Muscle of leg (tissue), 11 donors: ENCODE data around the gene ZBTB20. TPM values are rescaled to one million over a fixed set of nuclear protein-coding genes. Genes with fewer than 3 reads are reported as not detected.

Source experiments
- DNase-seq: peaks from one replicate; pipeline ENCODE4 v3.0.0; 2013
- H3K27ac ChIP-seq: one replicate; pipeline ENCODE4 v1.5.1; 2013; ENCODE audit warnings: mild to moderate bottlenecking, low read length, control low read depth
- H3K27me3 ChIP-seq: one replicate; pipeline ENCODE4 v1.6.1; 2013; ENCODE audit warnings: low read length; ENCODE audit not compliant: control insufficient read depth, insufficient read depth
- H3K36me3 ChIP-seq: one replicate; pipeline ENCODE4 v1.6.1; 2013; ENCODE audit warnings: low read length; ENCODE audit not compliant: control insufficient read depth, insufficient read depth
- H3K4me1 ChIP-seq: one replicate; pipeline ENCODE4 v1.6.1; 2013; ENCODE audit warnings: low read length; ENCODE audit not compliant: control insufficient read depth, insufficient read depth
- H3K4me3 ChIP-seq: one replicate; pipeline ENCODE4 v1.5.1; 2013; ENCODE audit warnings: low read length, control low read depth
- H3K9me3 ChIP-seq: replicated peaks from 2 replicates; pipeline ENCODE4 v1.6.1; 2013; ENCODE audit warnings: low read depth, low read length; ENCODE audit not compliant: control insufficient read depth
- WGBS: methylation state at CpG from one replicate; pipeline ENCODE4 v1.1.5; 2013; ENCODE audit warnings: missing lambda C conversion rate; ENCODE audit not compliant: insufficient coverage; 5-methylcytosine and 5-hydroxymethylcytosine counted together
- polyA plus RNA-seq, 8 donors: library from polyadenylated mRNA; unstranded; fragments of 120-200 nt; gene quantifications; one replicate each; pipeline versions ENCODE4 v1.2.1 to v1.2.3, GENCODE V29; 2013; ENCODE audit warnings: inconsistent platforms in 1 of 8, low replicate concordance in 1 of 8; ENCODE audit not compliant: insufficient read length in 8 of 8, insufficient read depth in 1 of 8
- total RNA-seq: library from RNA; stranded (reverse); fragments of 120-200 nt; gene quantifications from one replicate; pipeline ENCODE4 v1.2.4, GENCODE V29; 2013

Gene ZBTB20
- total and polyA plus RNA-seq, 9 donors = 1.0 to 16.6 (median 2.8) TPM

DNA sequence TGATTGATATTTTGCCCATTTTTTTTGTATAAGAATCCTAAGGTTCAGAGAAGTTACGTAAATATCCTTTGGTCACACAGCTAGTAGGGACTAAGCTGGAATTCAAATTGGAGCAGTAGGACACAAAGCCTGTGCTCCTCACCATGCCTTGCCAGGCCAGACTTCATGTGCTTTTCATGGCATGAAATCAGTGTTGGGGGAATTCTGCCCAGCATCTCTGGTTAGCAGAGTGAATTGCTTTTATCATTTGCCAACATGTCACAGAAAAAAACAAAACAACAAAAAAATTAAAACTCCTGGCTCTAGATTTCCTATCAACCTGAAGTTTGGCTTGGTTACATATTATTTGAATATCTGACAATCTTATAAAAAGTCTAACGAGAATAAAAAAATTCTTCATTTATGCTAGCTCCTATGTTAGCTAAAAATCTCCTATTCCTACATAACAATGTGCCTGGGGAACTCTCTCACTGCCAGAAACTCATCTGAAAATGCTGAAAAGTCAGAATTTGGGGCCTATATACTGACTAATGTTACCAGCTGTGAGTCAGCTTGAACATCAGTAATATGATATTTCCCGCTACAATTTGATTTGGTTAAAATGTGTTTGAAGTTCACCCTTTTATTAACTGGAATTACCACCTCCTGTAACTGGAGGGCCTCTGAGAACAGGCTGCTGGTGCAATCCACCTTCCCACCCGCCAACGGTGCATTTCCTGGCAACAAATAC lies 711.5 kb downstream of the ZBTB20 start:
- peak; percentile 70 for DNase-seq
- Histone ChIP-seq H3K27ac (no peak overlapping the region), H3K4me1 (peaks cover 8% of the 10 kb centered on the region), H3K4me3 (no peak overlapping the region), H3K36me3 (no peaks in the 10 kb centered on the region), H3K9me3 (no peaks in the 10 kb centered on the region), H3K27me3 (no peaks in the 10 kb centered on the region)
- no CpG with 5 or more reads among the region's 5 CpGs for WGBS

DNA sequence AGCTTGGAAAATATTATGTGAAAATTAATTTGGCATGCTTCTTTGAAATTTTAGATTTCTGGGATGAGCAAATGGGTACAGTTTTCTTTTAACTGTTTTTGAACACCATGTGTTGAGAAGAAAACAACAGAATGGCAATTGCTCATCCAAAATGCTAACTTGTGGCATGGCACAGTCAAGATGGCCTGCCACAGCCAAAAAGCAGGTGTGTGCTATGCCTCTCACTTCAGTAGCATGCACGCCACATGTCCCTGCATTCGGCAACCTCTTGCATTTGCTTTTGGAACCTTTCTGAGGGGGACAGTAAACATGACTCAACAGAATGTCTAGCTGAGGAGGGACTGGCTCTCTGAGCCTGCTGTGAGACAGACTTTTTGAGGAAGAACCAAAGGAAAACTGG lies 714.8 kb downstream of the ZBTB20 start:
- Histone ChIP-seq H3K36me3 (no peaks in the 10 kb centered on the region), H3K27ac (no peak overlapping the region), H3K27me3 (no peaks in the 10 kb centered on the region), H3K4me3 (no peak overlapping the region), H3K9me3 (no peaks in the 10 kb centered on the region), H3K4me1 (peaks cover 7% of the 10 kb centered on the region)
- 100% methylated on average over 2 of the region's 2 CpGs for WGBS
- no peak for DNase-seq

DNA sequence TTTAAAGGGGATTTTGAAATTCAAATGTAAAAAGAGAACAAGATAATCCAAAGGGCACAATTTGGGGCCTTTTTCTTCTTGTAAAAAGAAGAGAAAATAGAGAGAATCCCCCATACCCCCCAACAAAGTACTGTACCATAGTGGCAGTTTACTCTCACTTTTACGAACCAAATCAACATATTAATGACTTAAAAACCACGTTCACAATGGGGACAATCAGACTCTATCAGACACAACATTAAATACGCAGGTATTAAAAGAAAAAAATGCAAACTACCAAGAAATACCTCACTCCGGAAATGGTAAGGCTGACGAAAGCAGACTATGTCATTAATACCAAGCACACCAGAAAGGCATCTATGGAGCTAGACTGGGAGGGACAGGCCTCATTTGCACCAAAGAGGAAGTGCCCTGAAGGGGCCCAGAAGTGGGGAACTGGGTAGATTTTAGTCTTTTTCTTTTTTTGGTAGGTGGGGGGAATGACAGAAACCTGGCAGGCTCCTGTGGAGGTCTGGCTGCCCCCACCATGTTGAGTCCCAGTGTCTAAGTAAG lies 719.0 kb downstream of the ZBTB20 start:
- Histone ChIP-seq H3K36me3 (no peaks in the 10 kb centered on the region), H3K9me3 (no peaks in the 10 kb centered on the region), H3K4me3 (no peak overlapping the region), H3K27me3 (no peaks in the 10 kb centered on the region), H3K27ac (no peak overlapping the region), H3K4me1 (peaks cover 2% of the 10 kb centered on the region)
- no peak for DNase-seq
- WGBS = no CpG with 5 or more reads among the region's 5 CpGs

DNA sequence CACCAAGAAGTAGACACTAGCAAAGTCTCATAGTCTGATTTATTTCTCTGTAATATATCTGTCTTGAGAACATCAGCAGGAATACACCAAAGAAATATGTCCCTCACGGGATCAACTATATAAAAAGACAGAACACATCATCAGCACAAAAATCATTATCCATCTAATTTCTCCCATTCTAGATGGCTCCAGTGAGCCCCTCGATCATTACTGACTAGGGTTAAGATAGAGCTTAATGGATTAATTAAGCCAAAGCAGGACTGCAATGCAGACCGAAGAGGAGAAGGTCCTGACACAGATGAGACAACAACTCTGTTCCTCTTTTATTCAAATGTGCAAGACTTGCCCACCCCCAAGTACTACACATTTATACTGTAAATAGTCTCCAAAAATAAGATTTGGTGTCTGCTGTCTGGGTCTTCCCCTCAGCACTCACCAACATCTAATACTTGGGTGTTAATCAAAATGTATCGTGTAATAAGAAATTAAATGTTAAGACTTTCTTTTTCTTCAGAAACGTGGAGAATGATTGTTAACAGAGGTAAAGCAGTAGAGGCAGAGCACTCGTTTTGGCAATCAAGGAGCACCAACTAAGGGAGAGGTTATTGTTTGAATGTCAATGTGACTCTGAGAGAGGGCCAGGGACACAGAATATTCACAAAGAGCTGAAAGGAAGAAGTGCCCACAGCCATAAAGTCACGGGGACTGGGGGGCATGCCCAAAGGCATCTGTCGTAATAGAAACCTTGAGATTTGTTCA lies 719.6 kb downstream of the ZBTB20 start:
- Histone ChIP-seq H3K36me3 (no peaks in the 10 kb centered on the region), H3K27me3 (no peaks in the 10 kb centered on the region), H3K27ac (no peak overlapping the region), H3K4me3 (no peak overlapping the region), H3K4me1 (peaks cover 2% of the 10 kb centered on the region), H3K9me3 (no peaks in the 10 kb centered on the region)
- 50% methylated on average over 2 of the region's 8 CpGs for WGBS
- DNase-seq = no peak

DNA sequence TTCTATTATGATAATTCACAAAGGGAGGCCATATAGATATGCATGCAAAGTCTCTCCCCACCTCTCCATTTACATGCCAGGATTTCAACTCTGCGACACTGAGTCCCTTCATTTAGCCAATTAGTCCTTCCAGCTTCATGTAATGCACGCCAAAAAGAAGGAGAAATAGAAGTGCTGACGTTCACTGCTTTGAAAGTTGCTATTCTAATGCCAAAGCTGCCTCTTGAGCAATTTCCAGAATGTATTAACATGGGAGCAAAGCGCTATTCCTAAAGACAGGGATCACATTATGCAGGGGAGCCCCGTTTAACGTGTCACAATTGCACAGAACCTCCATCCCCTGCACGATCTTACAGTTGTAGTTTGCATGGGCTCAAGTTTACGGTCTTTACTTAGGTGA lies 722.8 kb downstream of the ZBTB20 start:
- H3K36me3 ChIP-seq = no peaks in the 10 kb centered on the region
- H3K9me3 ChIP-seq = no peaks in the 10 kb centered on the region
- no peak overlapping the region for H3K27ac ChIP-seq
- no peaks in the 10 kb centered on the region for H3K4me1 ChIP-seq
- 75% methylated on average over 1 of the region's 8 CpGs for WGBS
- no peak for DNase-seq
- no peak overlapping the region for H3K4me3 ChIP-seq
- no peaks in the 10 kb centered on the region for H3K27me3 ChIP-seq

DNA sequence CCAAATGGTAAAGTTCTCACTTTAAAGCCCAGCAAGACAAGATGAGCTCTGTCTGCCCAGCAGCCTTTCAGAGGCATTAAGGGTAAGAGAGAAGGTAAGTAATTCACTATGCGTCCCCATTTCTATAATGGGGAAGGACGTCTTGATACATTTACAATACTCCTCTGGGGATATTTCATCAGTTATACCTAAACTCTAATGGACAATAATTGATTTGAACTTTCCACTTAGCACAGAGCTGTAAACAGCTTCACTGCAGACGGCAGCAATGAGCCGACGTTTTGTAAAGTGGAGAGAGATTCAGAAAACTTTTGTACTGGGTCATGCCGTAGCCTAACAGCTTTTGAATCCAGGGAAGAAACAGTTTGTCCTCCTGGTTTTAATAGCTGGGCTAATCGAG lies 725.9 kb downstream of the ZBTB20 start:
- Histone ChIP-seq H3K9me3 (no peaks in the 10 kb centered on the region), H3K4me1 (no peaks in the 10 kb centered on the region), H3K4me3 (no peak overlapping the region), H3K27me3 (no peaks in the 10 kb centered on the region), H3K27ac (no peak overlapping the region), H3K36me3 (no peaks in the 10 kb centered on the region)
- DNase-seq = no peak
- 25% methylated on average over 4 of the region's 7 CpGs for WGBS

DNA sequence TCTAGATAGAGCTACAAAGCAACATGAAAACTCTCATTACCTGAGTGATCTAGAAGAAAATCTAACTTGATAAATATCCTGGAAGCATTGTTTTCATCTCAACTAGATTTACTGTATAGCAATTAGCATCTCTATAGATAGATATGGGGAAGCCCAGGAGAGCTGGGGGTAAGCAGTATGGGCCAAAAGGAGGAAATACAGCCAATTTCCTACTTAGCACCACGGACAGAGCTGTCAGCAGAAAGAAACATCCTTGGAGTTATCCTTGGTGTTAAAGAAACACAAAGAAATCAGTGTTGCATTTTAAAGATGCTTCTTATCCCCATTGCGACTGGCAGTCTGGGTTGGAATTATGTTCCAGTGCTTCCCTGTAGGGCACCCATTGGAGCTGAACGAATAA lies 727.0 kb downstream of the ZBTB20 start:
- no peaks in the 10 kb centered on the region for H3K9me3 ChIP-seq
- no peak overlapping the region for H3K27ac ChIP-seq
- no peaks in the 10 kb centered on the region for H3K4me1 ChIP-seq
- no peaks in the 10 kb centered on the region for H3K36me3 ChIP-seq
- no peaks in the 10 kb centered on the region for H3K27me3 ChIP-seq
- no peak for DNase-seq
- 53% methylated on average over 2 of the region's 3 CpGs for WGBS
- H3K4me3 ChIP-seq = no peak overlapping the region

DNA sequence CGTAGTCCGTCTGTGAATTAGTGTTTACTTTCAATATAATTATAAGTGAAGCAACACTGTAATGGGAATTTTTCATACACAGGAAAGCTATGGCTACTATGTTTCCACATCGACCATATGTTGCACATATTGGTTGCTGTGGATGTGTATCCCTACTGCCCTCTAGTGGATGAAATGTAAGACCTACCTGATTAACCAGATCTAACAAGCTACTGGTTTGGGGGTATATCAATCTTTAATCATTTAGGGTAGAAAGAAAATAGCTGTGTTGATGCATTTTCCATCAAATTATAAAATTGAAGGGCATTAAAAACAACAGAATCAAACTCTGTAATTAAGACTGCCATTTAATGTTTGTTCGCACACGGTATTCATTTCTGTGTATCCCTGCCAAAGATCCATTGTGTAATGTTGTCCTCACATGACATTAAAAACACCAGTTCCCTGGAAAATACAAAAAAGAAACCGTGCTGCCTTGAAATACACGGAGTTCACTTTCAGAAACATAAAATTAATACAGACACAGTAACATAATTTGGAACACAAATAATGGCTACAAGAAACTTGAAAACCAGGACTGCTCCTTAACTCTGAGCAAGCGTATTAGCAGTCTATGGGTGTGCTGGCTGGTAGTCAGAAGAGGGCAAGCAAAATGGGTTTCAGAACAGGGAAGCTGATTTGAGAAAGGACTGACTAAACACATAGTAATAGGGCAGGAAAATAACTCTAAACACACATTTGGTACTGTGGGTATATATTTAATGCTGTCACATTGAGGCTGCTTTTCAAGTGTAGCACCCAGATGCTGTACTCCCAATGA lies 728.2 kb downstream of the ZBTB20 start:
- DNase-seq = peak; percentile 86
- no peak overlapping the region for H3K4me3 ChIP-seq

DNA sequence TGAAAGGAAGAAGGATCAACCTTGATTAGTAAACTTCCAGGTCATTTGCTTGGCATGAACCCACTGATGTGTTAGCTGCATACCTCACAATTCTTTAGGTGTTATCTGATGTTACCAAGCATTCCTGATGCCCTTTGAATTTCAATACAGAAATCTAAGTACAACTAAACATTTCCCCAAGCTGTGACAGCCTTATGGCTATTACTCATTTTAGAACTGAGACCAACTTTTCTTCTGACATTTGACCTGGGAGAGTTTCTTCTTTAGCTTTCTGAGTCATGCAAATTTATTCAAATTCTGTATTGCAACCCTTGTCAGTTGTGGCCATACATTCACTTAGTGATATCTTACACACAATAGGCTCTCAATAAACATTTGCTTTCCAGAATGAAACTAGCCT lies 729.0 kb downstream of the ZBTB20 start:
- DNase-seq = no peak
- Histone ChIP-seq H3K4me3 (no peak overlapping the region), H3K4me1 (no peaks in the 10 kb centered on the region), H3K9me3 (no peaks in the 10 kb centered on the region), H3K27me3 (no peaks in the 10 kb centered on the region), H3K36me3 (no peaks in the 10 kb centered on the region), H3K27ac (no peak overlapping the region)

More for the DNA sequence above, 728.2 kb downstream of the ZBTB20 start:
- WGBS = 80% methylated on average over 1 of the region's 8 CpGs
- Histone ChIP-seq H3K27me3 (no peaks in the 10 kb centered on the region), H3K36me3 (no peaks in the 10 kb centered on the region), H3K27ac (no peak overlapping the region), H3K9me3 (no peaks in the 10 kb centered on the region), H3K4me1 (no peaks in the 10 kb centered on the region)

DNA sequence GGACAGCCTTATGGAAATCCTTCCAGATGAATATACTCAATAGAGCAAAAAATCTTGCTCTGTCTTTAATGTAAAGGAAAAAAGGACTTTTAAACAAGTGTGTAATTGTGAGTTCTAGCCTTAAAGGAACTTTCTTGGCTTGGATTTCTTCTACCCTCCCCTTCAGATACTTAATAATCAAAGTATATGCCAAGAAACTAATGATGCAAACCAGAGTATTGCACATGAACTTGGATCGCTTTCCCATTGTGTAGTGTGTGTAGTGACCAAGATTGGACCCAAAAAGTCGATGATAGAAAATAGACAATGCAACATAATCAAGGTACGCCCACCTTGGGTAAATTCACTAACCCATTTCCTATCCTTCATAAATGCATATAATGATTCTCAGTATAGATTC lies 729.4 kb downstream of the ZBTB20 start:
- no peak for DNase-seq
- Histone ChIP-seq H3K27me3 (no peaks in the 10 kb centered on the region), H3K36me3 (no peaks in the 10 kb centered on the region), H3K4me1 (no peaks in the 10 kb centered on the region), H3K27ac (no peak overlapping the region), H3K9me3 (no peaks in the 10 kb centered on the region), H3K4me3 (no peak overlapping the region)
- no CpG with 5 or more reads among the region's 3 CpGs for WGBS
